Lower leg skin (tissue), 4 donors: ENCODE results near the gene CACYBP. TPM values are rescaled to one million over a fixed set of nuclear protein-coding genes. Genes with fewer than 3 reads are reported as not detected.

Source experiments
- DNase-seq, 2 donors: peaks; one replicate each; pipeline ENCODE4 v3.0.0-alpha.2; 2019; ENCODE audit warnings: low spot score in 2 of 2
- H3K4me3 ChIP-seq: fragments of 200-600 bp; sonication (generic); 2 replicates; pipeline ENCODE4 v1.5.1; 2017; ENCODE audit warnings: mild to moderate bottlenecking, low read depth; ENCODE audit not compliant: poor library complexity, severe bottlenecking
- CTCF ChIP-seq, 3 donors: fragments of 450-650 bp; IDR thresholded peaks; one replicate each; pipeline ENCODE4 v1.5.1; 2016; ENCODE audit warnings: antibody characterized with exemption in 3 of 3, mild to moderate bottlenecking in 3 of 3, moderate library complexity in 2 of 3
- POLR2A ChIP-seq, 2 donors: fragments of 450-650 bp; IDR thresholded peaks; one replicate each; pipeline ENCODE4 v1.6.1; 2016 to 2017; ENCODE audit warnings: antibody characterized with exemption in 2 of 2, mild to moderate bottlenecking in 1 of 2, moderate library complexity in 1 of 2
- WGBS, 2 donors: methylation state at CpG; one replicate each; pipeline ENCODE4 v1.1.5; 2018; 5-methylcytosine and 5-hydroxymethylcytosine counted together
- intact Hi-C: fragments of 100-400 bp; cut with DNase I; formaldehyde crosslinking; loops from one replicate; pipeline ENCODE4 v1.15.0; 2023; ENCODE audit warnings: low total_unique reads
- total RNA-seq, 4 donors: library from RNA; depleted of rRNA; stranded (reverse); fragments of >200 nt; gene quantifications; one replicate each; pipeline ENCODE4 v1.1.0, GENCODE V29; 2016

The CACYBP gene
- total RNA-seq, 4 donors from 2014 or later, result 53.4 to 80.9 (median 57.9) TPM

- DNase-seq, result no peak
- 20 to 25% methylated on average over 6 of the region's 6 CpGs for whole genome bisulfite sequencing, 2 donors
- intact Hi-C loops, result no loop called here
- TF ChIP-seq CTCF (IDR thresholded peaks at IDR 0.05) (no peak), POLR2A (IDR thresholded peaks at IDR 0.05) (no peak)
- no peak overlapping the region for H3K4me3 ChIP-seq
Observed at GRCh38 chr1:174990382-174990999, 9.3 kb upstream of the CACYBP start.

- WGBS, 2 donors, result 92 to 100% methylated on average over 1 of the region's 1 CpG
- no peak overlapping the region for H3K4me3 ChIP-seq
- intact Hi-C loops, result no loop called here
- TF ChIP-seq CTCF (IDR thresholded peaks at IDR 0.05), result no peak
- no peak for TF ChIP-seq POLR2A (IDR thresholded peaks at IDR 0.05)
- DNase-seq, result no peak
Observed at GRCh38 chr1:174991473-174991872, 8.3 kb upstream of the CACYBP start.

GRCh38 chr1:174995121-174995520 lies 4.6 kb upstream of the CACYBP start:
- 86 to 91% methylated on average over 3 of the region's 3 CpGs for WGBS, 2 donors
- TF ChIP-seq POLR2A (IDR thresholded peaks at IDR 0.05), result no peak
- no peak for TF ChIP-seq CTCF (IDR thresholded peaks at IDR 0.05)
- intact Hi-C loops, result no loop called here
- no peak for DNase-seq
- no peak overlapping the region for H3K4me3 ChIP-seq

GRCh38 chr1:174995916-174996315 lies 3.8 kb upstream of the CACYBP start:
- H3K4me3 ChIP-seq, result no peak overlapping the region
- no peak for DNase-seq
- TF ChIP-seq POLR2A (IDR thresholded peaks at IDR 0.05), result no peak
- no peak for TF ChIP-seq CTCF (IDR thresholded peaks at IDR 0.05)
- 81 to 83% methylated on average over 1 of the region's 1 CpG for WGBS, 2 donors
- intact Hi-C loops, result no loop called here

- 8 to 10% methylated on average over 1 of the region's 1 CpG for WGBS, 2 donors
- DNase-seq, result no peak
- intact Hi-C loops, result no loop called here
- TF ChIP-seq CTCF (IDR thresholded peaks at IDR 0.05) (no peak), POLR2A (IDR thresholded peaks at IDR 0.05) (no peak)
- H3K4me3 ChIP-seq, result no peak overlapping the region
Observed at GRCh38 chr1:174996476-174996875, 3.3 kb upstream of the CACYBP start.

- no peak overlapping the region for H3K4me3 ChIP-seq
- DNase-seq, result no peak
- intact Hi-C loops, result no loop called here
- 76 to 79% methylated on average over 3 of the region's 3 CpGs for WGBS, 2 donors
- TF ChIP-seq CTCF (IDR thresholded peaks at IDR 0.05) (no peak), POLR2A (IDR thresholded peaks at IDR 0.05) (no peak)
Observed at GRCh38 chr1:174997041-174997440, 2.7 kb upstream of the CACYBP start.
